GM19239 (cell line): ENCODE results near the gene PHRF1.

Source experiments
- DNase-seq: peaks from one replicate; pipeline ENCODE4 v3.0.0; 2011; ENCODE audit warnings: low spot score; ENCODE audit not compliant: insufficient read length
- FAIRE-seq: peaks from 2 replicates; lab custom pipeline; 2011; peaks lifted over from hg19 to GRCh38; lab: Jason Lieb, UNC

The PHRF1 gene

GRCh38 chr11:536841-537621 lies 39.2 kb upstream of the PHRF1 start, which contains the start of gene LRRC56:
Gene LRRC56 (plus strand): TSS chr11:537527. CDS start chr11:540685, 3,158 bp downstream.
- FAIRE-seq (peak; percentile 96), DNase-seq (peak; percentile 99)

DNA sequence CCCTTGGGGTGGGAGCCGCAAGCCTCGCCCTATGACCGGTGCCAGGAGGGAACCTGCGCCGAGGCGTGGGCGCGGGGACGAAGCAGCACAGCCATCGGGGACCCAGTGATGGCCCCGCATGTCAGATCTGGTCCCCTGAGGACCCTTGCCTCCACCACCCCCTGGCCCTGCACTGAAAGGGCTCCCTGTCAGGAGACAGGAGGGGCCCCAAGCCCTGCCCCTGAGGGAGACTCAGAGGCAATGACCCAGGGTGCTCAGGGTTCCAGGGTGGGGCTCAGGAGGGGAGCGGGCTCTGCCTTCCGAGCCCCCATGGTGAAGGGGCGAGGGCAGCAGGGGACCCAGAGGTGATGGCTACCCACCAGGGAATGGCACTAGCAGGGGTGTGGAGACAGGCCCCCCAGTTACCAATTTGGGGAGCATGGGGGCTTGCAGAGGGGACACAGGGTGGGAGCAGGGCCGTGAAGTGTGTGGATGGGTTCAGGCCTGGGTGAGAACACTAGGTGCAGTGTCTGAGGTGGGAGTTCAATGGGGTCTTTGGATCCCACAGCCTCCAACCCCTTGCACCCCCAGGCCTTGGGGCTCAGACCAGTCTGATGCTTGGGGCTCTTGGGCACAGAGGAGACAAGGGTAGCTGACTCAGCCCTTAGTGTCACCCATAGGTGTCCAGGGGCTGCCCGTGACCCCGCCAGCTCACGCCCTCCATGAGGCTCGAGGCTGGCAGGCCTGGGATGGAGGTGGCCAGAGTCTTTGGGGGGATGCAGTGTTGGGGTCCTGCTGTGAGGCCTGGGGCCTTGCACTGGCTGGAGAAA lies 38.4 kb upstream of the PHRF1 start:
- FAIRE-seq (no peak), DNase-seq (no peak)

DNA sequence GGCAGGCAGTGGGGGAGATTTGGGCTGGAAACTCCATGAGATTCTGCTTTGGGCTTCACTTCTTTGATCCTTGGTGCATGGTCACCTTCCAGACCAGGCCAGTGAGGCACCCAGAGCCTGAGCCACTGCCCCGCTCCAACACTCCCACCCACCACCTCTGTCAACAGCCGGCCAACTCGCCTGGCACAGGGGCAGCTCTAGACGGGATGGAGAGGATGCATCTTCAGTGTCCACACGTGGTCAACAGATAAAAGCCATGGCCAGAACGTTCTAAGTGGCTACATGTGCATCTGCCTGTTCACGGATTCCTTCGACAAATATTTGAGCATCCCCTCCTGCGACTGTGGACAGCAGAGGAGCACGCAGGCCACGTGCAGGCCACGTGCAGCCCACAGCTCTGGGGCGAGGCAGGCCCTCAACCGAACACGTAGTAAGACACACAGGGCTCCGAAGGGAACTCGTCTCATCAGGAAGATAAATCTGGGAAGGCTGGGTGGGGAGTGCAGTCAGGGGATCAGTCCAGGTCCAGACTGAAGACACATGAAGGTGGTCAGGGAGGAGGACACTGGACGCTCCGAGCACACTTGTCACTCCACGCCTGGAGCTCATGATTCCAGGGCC lies 37.7 kb upstream of the PHRF1 start:
- FAIRE-seq = no peak
- no peak for DNase-seq

DNA sequence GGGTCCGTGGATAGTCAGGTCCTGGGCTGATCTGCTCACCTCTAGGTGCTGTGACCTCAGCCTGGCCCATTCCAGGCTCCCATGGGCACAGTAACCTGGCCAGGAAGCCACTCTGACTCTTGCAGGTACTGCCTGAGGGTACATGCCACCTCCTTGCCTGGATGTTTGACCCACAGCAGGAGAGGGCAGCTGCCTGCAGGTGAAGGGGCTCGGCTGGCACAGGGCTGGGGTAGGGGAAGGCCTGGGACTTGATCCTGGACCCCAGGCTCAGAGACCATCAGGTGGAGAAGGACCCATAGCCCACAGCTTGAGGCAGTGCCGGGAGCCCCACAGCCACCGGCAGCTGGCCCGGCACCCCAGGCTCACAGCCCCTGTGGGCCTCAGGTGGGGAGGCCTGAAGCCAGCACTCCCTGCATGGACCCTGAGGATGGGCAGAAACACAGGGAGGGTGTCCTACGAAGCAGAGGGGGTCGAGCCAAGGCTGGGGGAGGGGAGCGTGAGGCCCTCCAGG lies 36.2 kb upstream of the PHRF1 start:
- FAIRE-seq (no peak), DNase-seq (no peak)

DNA sequence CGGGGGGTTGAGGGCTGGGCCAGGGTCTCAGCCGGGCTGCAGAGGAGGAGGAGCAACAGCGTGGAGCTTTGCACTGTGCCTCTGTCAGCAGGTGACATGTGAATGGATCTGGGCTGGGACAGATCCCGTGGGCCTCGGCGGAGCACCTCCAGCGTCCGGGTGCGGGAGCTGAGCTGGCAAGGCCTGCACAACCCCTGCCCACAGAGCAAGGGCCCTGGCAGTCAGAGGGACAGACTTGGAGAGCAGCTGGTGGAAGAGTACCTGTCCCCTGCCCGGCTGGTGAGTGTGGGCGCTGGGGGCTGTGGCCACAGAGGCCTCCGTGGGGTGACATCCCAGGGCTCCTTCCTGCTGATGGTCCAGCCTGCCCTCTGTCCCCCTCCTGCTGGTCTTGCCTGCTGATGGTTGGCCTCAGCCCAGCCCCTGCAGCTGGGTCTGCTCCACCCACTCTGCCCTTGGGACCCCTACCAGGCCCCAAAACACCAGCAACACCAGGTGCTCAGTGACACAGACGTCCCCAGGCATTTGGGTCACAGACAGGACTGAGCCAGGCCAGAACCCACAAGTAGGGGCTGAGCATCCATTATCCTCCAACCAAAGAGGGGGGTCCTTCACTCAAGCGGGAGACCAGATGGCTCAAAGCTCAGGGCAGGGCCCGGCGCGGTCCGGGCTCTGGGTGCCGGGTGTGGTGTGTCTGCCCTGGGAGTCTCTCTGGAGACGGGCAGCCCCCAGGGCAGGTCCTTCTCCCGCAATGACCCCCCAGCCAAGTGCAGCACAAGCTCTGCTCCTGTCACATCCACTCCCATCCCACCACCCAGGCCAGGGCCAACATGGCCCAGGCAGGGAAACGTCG lies 35.5 kb upstream of the PHRF1 start:
- DNase-seq (no peak), FAIRE-seq (no peak)

GRCh38 chr11:541433-541885 lies 34.8 kb upstream of the PHRF1 start:
- FAIRE-seq (no peak), DNase-seq (no peak)

DNA sequence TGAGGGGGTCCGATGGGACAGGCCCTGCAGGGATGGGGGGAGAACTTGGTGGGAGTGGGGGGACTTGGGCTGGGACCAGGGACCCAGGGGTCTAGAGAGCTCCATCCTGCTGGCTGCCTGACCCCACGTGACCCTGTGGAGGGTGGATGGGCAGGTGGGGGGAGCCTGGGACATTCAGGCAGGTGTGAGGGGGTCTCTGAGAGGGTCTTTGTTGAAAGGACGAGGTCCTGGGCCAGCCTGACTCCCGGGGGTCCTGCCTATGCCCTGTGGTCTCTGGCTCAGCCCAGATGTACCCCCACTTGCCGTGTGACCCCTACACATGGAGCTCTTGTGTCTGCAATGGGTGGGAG lies 31.5 kb upstream of the PHRF1 start:
- FAIRE-seq = no peak

GRCh38 chr11:545171-545570 lies 31.1 kb upstream of the PHRF1 start:
- DNase-seq (no peak), FAIRE-seq (no peak)

More for the DNA sequence above, 31.5 kb upstream of the PHRF1 start:
- DNase-seq = no peak

- FAIRE-seq = no peak
- no peak for DNase-seq
These were observed 27.3 kb upstream of the PHRF1 start for GRCh38 chr11:548700-549603.

DNA sequence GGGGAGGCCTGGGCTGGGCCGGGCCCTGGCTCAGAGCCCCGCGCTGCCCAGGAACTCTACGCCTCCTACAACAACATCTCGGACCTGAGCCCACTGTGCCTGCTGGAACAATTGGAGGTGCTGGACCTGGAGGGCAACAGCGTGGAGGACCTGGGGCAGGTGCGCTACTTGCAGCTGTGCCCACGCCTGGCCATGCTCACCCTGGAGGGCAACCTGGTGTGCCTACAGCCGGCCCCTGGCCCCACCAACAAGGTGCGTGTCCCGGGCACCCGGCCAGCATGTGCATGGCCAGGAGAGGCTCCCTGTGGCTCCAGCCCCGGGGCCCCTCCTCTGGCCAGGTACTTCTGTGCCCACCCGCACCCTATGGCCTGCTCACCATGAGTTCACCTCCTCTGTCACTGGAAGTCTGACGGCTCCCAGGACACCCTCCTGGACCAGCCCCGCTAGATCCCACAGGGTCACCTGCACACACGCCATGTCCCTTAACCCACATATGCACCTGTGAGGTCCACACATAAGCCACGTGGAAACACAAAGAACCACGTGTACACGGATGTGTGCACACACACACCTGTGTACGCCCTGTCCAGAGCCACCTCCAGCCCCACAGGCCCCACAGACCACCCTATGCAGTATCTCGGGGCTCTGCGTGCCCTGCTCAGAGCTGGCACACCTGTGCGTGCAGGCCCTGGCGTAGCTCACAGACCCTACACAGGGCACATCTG lies 26.1 kb upstream of the PHRF1 start:
- no peak for FAIRE-seq
- no peak for DNase-seq

DNA sequence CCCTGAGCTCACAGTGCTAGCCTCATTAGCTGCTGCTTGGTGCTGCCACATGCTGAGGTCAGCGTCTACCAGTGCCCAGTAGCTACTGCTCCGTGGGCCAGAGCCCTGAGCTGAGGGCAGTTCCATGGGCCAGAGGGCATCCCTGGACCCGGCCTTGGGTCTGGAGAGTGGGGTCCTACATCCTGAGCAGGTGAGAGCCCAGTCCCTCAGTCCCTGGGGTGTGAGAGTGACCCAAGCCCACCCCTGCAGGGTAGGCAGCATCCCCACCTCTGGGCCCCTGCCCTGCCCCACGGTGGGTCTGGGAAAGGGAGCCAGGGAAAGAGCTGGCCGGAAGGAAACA lies 25.6 kb upstream of the PHRF1 start:
- DNase-seq (no peak), FAIRE-seq (no peak)

DNA sequence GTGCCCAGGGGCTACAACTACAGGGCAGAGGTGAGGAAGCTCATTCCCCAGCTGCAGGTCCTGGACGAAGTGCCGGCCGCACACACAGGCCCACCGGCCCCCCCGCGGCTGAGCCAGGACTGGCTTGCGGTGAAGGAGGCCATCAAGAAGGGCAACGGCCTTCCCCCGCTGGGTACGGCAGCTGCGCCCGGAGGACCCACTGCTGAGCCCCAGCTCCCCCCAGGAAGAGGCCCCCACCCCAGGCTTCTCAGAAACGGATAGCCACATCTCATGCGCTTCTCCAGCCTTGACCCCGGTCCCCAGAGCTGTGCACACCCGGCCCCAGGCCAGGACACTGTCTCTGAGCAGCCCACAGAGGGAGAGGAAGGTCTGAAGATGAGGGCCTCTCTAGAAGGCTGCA lies 25.1 kb upstream of the PHRF1 start:
- FAIRE-seq = no peak

GRCh38 chr11:551596-551995 lies 24.7 kb upstream of the PHRF1 start:
- no peak for FAIRE-seq
- DNase-seq = no peak

More for the DNA sequence above, 25.1 kb upstream of the PHRF1 start:
- no peak for DNase-seq

DNA sequence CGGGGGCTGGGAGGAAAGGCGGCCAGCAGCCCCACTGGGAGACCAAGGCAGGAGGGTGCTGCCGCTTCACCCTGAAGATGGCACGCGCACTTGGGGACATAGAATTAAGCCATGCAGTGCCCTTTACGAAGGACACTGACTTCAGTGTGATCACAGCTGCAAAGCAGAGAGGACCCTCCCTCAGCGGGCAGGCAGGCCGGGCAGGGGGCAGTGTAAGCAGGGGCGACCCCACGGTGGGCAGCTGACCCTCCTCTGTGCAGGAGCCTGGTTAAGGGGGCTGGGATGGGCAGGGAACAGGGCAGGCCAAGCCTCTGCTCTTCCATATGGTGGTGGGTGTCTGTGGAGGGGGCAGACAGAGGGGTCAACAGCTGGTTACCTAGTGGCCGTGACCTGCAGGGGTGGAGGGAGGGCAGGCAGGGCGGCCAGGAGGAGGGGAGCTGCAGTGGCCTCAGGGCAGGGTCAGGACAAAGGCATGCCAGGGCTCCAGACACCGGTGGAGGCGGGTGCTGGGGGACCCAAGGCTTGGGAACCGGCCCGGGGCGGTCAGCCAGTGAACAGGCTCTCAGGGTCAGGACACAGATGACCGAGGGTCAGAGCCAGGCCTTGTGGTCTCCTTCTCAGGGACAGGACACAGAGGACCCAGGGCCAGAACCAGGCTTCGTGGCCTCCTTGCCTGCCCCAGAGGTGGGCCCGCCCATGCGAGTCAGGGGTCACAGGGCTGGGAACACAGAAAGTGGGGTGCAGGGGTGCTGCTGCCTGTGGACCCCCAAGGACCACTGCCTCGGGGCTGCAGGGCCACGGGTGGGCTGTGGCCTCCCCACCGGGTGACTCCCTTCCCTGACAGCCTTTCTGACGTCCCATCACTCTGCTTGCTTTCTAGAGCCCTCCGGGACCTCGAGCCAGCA lies 22.9 kb upstream of the PHRF1 start:
- FAIRE-seq (no peak), DNase-seq (no peak)

- FAIRE-seq (no peak), DNase-seq (no peak)
These were observed 22.3 kb upstream of the PHRF1 start for GRCh38 chr11:553988-554340.

DNA sequence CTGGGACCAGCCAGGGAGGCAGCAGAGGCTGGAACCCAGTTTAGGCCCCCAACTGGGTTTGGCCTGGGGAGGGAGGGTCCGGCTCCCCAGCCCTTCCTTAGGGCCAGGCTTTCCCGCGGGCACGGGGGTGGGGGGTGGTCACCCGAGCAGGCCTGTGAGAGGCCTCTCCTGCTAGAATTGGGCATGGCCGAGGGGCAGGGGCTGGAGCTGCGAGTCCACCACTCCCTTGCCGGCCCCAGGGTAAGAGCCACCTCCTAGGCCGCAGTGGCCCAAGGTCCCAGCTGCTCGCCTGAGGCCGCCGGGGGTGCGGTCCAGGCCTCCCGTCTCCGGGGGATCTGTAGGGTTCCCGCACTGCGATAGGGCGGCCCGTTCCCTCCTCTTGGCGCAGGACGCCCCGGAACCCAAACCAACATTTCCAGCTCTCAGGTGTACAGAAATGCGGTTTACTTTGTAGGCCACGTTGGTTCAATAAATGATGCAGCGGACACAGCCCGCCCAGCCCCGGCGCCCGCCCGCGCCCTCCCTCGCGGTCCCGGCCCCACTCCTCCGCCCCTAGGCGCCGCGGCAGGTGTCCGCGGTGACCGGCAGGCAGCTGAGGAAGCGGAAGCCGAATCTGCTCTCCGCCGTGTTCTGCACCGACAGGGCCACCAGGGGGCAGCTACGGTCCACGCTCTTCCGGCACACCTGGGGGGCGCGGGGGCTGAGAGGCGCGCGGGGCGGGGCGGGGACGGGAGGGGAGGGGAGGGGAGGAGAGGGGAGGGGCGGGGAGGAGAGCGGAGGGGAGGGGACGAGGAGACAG lies 21.6 kb upstream of the PHRF1 start:
- FAIRE-seq (peak; percentile 40), DNase-seq (peak; percentile 95)
